ENCODE data around the gene BBIP1.
"Not testable (repeated sequence)": the region's sequence is repeated elsewhere in the genome, so short reads cannot be mapped to it uniquely, and the experiment has no call there.

Gene BBIP1

DNA sequence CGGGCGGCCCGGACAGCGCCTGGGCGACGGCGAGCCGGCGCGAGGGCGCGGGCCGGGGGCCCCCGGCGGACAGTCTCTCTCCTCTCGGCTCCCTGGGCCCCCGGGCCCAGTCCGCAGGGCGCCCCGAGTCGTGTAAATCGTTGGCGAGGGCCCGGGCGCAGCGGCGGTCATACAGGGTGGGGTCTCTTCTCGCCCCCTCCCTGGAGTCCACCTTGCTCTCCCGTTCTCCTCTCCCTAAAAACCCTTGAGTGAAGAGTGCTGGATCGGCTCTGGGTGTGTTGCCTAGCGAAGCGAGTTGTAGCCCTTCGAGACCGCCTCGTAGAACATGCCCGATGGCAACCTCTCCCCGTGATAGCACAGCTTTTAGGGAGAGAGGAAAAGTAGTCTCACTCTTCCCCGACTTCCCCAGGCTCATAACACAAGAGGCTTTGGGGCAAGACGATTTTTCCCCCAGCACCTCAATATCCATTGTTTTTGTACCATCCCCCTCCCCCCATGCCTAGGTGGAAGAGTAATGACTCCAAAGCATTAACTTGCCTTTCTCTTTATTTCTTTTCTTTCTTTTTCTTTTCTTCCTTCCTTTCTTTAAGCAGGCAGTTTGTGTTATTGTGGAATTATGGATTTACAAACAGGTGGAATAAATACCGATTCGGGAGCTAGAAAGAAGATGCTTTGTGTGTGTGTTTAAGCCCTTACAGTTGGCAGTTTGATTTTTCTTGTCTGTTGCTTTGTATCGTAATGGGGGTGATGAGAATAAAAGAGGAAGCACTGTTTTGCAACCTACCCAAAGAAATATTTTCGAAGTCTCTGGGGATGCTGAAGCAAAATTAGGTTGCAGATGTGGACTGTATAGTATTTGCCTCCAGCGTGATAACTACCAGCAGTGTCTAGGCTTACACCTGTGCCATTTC is 1.2 kb upstream of the BBIP1 start:
- DNase-seq: peak; percentile 87

DNA sequence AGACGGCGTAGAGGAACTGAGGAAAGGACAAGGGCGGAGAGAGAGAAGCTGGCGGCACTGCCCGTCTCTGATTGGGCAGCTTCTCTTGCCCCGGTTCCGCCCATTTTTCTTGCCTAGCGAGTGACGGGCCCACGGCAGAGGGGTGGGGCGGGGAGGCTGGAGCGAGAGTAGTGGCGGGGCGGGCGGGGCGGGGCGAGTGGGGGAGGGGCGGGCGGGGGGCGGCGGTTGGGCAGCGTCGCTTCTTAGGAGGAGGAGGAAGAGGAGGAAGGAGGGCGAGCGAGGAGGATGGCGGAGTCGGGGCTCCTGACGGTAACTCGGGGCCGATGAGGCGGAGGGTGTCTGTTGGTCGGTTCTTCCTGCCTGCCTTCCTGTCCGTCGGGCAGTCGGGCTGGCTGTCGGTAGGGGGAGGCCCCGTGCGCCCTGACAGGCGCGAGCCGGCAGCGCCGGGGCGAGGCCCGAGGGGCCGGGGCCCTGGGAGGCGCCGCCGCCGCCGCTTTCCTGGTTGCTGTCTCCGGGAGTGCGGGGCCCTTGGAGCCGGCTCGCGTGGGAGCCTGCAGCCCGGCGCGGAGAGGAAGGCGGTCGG is 460 bp upstream of the BBIP1 start, which contains the start of gene SHOC2:
Gene SHOC2, plus strand, starts transcription at position 256 of the 583 bp plus-strand sequence. CDS start 44,755 bp downstream, outside the sequence.
- DNase-seq: no peak

DNA sequence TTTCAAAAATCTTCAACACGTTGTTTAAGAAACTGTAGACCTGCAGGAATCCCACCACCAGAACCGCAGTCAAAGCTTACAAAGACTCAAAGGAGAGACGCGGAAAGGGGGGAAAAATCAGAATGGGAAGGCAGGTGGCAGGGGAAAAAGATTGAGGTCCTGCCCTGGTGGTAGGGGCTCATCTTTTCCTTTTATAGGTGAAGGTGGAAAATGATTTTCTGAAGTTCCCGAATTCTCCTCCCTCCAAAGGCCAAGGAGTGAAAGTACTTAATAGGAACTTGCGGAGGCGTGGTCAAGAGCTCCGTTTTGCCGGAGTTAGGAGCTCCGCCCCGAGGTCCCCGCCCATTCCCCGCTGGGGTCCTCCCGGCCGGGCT is 724 bp downstream of the BBIP1 start:
- no peak for DNase-seq

DNA sequence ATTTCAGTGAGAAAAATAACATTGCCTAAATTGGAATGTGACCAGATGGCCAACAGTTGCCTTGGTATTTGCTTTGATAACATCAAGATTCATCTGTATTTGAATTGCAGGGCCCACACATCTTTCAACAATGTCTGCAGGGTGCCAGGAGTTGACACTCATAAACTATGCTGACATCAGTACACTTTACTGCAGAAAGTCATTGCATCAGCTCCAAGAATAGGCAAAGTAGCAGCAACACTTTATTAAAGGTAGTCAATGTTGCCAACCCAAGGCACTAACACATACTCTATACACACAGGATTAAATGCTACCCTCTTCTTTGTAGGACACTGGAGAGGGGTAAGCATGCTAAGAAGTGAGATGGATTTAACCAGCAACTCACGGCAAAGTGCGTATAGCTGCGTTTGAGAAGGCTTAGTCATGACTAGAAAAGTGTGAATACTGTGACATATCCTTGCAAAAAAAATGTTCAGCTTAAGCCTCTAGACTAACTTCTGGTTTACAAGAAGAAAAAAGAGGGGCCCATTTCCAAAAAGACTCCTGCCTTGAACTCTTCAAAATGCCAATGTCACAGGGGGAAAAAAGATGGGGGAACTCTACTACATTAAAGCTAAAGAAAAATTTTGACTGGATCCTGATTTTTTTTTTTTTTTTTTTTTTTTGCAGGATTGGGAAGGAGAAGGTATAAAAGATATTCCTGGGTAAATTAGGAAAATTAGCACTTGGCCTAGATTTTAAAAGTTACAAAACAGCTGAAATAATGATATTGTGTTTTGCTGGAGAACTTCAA is 2.2 kb downstream of the BBIP1 start:
- no peak for DNase-seq

DNA sequence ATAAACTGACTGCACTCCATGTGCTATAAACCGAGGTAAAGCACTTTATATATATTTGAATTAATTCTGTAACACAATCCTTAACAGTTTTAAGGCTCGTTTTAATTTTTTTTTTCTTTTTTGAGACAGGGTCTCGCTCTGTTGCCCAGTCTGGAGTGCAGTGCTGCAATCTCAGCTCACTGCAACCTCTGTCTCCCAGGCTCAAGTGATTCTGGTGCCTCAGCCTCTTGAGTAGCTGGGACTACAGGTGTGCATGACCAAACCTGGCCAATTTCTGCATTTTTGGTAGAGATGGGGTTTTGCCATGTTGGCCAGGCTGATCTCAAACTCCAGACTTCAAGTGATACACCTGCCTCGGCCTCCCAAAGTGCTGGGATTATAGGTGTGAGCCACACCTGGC is 3.4 kb downstream of the BBIP1 start:
- DNase-seq: not testable (repeated sequence)

DNA sequence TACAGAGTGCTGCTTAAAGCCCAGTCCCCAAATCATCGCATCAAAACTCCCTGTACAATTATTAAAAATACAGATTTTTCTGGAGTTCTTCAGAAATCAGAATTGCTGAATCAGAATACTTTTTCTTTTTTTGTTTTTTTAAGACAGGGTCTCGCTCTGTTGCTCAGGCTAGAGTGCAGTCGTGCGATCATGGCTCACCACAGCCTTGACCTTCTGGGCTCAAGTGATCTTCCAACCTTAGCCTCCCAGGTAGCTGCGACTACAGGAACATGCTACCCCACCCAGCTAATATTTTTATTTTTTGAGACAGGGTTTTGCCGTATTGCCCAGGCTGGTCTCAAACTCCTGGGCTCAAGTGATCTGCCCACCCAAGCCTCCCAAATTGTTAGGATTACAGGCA is 3.9 kb downstream of the BBIP1 start:
- DNase-seq: no peak

DNA sequence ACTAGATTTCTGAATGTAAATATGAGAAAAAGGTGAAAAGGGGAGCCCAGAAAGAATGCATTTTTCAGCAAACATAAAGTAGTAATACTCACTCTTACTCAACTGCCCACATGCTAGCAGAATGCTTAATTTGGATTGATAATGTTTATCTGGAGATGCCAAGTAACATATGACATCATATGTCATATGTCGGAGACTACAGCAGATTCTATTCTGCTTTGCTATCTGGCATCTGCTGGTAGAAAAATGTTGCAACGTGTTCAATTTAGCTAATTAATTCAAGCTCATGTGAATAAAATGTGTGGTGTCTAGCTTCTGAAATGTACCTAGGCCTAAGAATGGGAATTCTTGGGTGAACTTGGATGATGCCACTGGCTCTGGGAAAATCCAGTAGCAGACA is 4.5 kb downstream of the BBIP1 start:
- no peak for DNase-seq

DNA sequence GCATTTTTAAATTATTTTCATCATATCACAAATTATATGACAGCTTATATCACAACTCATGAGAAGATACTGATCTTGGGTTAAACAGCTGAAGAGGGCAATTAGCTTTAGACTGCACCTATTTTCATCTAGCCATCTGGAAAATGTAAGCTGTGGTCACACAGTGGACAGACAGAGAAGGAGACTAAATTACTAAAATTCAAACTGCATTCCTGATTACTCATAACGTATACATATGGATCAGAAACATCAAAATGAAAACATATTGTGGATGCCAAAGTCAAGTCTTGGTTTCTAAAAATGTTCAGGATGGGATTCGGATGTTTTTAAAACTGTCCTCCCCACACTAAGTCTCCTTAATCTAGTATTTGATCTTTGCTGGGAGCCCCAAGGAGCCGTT is 6.6 kb downstream of the BBIP1 start:
- DNase-seq: no peak

DNA sequence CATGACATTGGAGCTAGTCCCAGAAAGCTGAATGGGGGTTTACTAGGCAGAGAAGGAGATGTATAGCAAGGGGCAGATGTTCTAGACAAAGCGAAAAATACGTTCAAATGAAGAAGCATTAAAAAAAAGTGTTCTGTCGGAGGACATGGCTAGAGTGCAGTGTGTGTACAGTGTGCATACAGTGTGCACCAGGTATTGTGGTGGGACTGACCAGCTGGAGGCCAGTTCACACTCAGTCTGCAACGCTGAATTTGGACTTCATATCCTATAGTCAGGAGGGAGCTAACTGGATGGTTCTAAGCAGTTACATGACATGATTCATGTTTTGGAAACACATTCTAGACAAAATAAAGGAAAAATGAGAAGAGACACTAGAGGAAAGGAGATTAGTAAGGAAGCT is 8.8 kb downstream of the BBIP1 start:
- DNase-seq: no peak

DNA sequence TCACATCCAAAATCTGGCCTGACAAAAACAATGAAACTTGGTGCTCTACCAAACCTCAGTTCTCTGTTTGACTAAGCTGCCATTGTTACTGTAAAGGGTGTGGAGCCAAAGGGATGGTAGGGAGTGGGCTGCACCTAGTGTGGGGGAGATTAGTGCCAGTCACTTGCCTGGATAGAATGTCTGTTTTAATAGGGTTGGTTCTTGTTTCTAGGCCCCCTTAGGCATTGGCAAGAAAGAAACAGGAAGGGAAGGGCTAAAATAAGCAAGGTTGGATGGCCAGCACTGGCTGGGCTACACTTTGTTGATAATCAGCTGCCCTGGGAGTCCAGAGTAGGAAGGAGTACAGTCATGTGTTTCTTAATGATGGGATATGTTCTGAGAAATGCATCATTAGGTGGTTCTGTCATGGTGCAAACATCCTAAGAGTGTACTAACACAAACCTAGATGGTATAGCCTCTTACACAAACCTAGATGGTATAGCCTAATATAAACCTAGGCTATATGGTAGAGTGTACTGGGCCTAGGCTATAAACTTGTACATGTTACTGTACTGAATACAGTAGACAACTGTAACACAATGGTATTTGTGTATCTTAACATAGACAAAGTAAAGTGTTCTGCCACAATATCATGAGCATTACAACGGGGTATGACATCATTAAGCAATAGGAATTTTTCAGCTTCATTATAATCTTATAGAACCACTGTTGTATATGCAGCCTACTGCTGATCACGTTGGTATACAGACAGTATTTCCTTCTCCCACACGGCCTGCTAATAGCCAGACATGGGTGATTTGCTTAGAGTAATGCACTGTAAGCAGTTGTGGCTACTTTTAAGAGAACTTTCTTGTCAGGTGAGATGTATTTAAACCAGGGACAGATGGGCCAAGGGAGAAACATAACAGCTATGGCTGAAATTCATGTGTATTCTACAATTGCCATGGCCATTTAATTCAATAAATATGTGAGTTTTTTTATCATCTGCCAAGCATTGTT is 15.4 kb downstream of the BBIP1 start:
- DNase-seq: no peak

DNA sequence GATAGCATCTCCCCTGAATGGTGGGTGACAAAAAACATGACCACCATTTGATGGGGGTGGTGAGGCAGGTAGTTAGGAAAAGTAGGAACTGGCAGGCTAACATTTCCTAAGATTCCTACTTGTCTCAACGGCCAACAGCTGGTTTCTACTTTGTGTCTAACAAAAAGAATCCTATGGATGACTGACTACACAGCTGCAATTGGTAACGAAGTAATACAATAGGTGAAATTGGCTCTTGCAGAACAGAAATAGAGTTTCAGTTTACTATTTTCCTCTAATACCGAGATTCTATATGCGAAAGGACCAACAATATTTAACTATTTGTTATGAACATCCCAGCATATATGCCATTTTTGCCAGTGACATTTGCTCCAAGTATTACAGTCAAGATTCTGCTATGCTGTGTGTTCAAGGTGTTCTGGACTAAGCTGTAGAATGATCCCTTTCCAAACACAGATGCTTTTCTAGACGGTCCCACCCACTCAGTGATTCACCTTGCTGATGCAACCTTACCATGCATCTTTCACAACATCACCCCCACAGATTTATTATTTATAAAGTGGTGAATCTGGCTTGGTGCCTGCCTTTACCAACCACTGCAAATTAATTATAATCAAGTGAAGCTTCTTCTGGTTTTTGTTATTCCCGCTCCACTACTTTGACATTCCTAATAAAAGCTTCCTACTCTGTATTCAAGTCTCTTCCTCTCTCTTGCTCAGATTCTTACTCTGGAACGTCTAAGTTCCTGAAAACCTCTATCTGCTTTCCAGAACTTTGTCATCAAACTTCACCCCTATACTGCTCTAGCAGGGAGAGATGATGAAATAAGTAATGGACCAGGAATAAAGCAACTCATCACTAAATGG is 16.8 kb downstream of the BBIP1 start:
- DNase-seq: no peak

DNA sequence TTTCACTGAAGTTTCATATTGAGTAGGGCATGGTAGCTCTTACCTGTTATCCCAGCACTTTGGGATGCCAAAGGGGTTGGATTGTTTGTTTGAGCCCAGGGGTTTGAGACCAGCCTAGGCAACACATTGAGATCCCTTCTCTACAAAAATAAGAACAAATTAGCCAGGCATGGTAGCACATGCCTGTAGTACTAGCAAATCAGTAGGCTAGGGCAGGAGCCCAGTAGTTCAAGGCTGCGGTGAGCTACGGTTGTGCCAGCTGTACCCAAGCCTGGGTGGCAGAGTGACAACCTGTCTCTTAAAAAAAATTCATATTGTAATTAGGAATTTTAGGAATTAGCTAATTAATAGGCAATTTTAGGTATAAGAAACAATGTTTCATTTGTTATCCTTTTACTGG is 18.0 kb downstream of the BBIP1 start:
- no peak for DNase-seq

DNA sequence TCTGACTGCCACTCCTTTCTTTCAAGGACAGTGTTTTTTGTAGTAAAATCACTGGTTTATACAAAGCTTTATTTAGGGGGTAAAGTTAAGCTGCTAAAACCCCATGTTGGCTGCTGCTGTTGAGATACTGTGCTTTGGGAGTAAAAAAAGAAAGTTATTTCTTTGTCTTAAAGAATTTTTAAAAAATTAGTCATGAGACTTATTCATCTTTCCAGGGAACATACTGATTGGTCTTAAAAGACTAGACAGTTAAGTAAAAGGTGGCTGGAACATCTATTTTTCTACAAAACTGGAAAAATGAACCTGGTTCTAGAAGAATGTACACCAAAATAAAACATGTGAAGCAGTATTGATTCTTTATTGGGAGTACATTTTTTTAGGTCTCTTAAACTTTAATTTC is 20.6 kb downstream of the BBIP1 start:
- DNase-seq: no peak

DNA sequence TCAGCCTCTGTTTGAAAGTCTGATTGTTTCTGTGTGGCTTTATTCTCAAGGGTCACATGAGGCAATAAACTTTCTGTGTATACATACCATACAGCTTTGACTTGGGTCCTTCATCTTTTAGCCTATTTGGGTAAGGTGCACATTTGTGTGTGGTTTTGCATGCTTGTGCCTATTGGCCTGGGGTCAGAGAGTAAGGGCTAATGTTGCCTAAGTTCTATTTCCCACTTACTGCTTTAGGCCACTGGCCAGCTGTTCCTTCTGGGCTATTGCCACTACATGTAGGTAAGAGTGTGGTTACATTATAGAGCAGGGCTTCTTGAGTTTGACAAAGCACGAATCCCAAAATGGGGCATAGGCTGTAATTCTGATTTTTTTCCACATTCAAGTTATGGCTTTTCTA is 21.8 kb downstream of the BBIP1 start:
- DNase-seq: no peak

DNA sequence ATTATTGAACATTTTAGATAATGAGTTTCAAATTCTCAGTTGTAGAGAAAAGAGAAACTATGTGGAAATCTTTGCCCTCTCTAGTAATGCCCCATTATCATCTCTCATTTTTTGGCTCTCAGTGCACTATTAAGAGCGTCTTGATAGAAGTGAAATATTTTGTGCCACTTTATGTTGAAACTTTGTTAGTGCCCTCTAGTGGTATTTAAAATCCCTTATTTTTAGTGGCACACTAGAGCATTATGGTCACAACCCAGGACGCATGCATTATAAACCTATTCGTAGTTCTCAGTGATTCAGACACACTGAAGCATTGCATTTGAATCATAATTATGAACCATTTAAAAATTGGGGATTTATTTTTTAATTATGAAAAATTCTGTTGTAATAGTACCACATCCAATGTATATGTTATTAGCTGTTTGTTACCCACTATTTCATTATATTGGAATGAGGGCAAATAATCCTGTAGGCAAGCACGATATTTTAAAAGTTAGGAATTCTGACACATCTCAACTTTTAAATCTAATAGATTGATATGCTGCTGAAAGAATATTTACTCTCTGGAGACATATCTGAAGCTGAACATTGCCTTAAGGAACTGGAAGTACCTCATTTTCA is 25.3 kb downstream of the BBIP1 start:
- peak; percentile 26 for DNase-seq

DNA sequence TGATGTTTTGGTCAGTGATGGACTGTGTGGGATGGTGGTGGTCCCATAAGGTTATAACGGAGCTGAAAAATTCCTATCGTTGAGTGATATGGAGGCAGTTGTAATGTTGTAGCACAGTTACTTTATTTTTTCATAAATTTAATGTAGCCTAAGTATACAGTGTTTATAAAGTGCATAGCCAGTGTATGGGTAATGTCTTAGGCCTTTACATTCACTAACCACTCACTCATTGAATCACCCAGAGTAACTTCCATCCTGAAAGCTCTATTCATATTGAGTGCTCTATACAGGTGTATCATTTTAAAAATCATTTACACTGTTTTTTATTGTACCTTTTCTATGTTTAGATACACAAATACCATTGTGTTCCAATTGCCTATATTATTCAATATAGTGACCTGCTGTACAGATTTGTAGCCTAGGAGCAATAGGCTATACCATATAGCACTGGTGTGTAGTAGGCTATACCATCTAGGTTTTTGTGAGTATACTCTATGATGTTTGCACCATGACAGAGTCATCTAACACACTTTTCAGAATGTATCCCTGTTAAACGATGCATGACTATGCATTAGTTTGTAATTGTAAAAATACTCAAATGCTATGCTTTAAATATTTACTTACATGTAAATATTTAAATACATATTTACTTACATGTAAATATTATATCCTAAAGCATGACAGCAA is 26.2 kb downstream of the BBIP1 start:
- DNase-seq: no peak

DNA sequence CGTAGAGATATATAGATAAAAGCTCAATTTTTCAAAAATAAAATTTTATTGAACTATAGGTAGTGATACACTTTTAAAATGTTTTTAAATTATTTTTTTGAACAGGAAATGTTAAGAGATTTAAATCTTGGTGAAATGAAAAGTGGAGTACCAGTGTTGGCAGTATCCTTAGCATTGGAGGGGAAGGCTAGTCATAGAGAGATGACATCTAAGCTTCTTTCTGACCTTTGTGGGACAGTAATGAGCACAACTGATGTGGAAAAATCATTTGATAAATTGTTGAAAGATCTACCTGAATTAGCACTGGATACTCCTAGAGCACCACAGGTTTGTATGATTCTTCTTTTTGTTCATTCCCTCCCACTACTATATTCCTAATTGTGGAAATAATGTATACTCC is 31.4 kb downstream of the BBIP1 start:
- no peak for DNase-seq

DNA sequence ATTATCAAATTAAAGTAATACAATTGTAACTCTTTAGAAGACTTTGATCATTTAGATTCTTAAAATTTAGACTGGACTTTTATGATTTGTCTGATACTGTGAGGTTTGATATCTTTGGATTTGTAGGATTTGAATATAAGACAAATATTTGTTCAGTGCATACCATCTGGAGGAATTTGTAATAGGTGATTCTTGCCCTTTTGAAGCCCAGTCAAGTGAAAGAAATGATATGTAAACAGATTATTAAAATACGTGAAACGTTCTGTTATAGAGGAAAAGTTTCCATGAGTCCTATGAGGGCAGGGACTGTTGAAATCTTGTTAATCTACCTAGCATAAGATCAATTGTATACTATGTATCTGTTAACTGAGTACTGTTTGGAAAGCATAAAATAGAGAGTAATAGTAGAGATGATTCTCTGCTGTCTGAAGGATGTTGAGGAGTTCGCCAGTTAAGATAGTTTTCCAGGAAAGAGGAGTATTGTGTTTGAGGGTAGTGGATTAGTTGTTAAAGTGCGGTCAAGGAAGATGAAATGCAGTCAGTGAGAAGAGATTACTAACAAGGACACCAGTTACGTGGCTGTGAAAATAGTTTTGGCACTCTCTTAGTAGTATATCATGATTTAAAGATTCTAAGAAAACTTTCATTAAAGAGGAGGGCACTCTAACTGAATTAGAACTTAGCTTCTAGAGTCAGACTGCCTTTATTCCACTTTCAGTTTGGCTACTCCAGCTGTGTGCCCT is 32.9 kb downstream of the BBIP1 start:
- no peak for DNase-seq

DNA sequence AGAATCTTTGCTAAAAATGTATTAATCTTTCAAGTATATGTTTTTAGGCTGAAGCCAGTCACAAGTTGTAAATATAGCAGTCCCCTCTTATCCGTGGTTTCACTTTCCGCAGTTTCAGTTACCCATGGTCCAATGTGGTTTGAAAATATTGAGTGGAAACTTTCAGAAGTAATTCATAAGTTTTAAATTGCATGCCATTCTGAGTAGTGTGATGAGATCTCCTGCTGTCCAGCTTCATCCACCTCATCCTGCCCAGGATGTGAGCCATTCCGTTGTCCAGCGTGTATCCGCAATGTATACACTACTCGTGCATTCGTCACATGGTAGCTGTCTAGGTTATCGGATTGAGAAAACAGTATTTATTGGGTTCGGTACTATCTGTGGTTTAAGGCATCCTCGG is 35.1 kb downstream of the BBIP1 start:
- no peak for DNase-seq

DNA sequence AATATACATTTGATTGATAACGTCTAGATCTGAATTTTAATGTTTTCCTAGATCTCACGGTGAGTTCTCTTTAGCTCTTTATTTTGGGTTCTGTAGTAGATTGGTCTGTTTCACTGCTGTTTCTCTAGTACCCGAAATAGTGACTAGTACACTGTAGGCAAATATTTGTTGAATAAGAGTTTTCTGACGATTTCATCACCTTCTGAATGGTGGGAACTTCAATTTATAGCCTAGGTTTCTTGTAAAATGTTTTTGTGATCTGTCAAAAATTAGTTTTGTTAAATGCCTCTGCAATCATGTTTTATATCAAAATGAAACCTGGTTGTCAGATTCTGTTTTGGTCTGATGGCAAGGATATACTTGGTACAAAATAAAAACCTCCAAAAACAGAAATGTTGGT is 37.1 kb downstream of the BBIP1 start:
- DNase-seq: no peak
